H9 (cell line): ENCODE measurements around the gene ATXN10. TPM values are rescaled to one million over a fixed set of nuclear protein-coding genes. Genes with fewer than 3 reads are reported as not detected.

Experiments used
- DNase-seq: peaks from one replicate; pipeline ENCODE4 v3.0.0-alpha.2; 2017
- H2AFZ ChIP-seq: one replicate; pipeline ENCODE4 v1.6.1; 2013; ENCODE audit warnings: mild to moderate bottlenecking, low read length, control low read depth, moderate library complexity
- H2AK5ac ChIP-seq: 2 replicates; pipeline ENCODE4 v1.6.1; 2013; ENCODE audit warnings: low read length, control low read depth, mixed read lengths; ENCODE audit not compliant: insufficient read length
- H2BK120ac ChIP-seq: one replicate; pipeline ENCODE4 v1.6.1; 2013; ENCODE audit warnings: low read depth, mild to moderate bottlenecking, low read length, control low read depth, inconsistent platforms; ENCODE audit not compliant: poor library complexity, severe bottlenecking
- H2BK12ac ChIP-seq: 2 replicates; pipeline ENCODE4 v1.6.1; 2013; ENCODE audit warnings: low read length, control low read depth, mixed read lengths, low read depth; ENCODE audit not compliant: insufficient read length
- H2BK15ac ChIP-seq: 2 replicates; pipeline ENCODE4 v1.6.1; 2013; ENCODE audit warnings: low read depth, low read length, control low read depth
- H2BK20ac ChIP-seq: one replicate; pipeline ENCODE4 v1.6.1; 2013; ENCODE audit warnings: low read depth, mild to moderate bottlenecking, low read length, control low read depth, inconsistent platforms; ENCODE audit not compliant: poor library complexity, severe bottlenecking
- H2BK5ac ChIP-seq: 2 replicates; pipeline ENCODE4 v1.6.1; 2013; ENCODE audit warnings: low read length, control low read depth, mixed read lengths; ENCODE audit not compliant: insufficient read length
- H3K14ac ChIP-seq: 2 replicates; pipeline ENCODE4 v1.6.1; 2013; ENCODE audit warnings: low read length, control low read depth; ENCODE audit not compliant: insufficient read depth
- H3K18ac ChIP-seq: 2 replicates; pipeline ENCODE4 v1.6.1; 2013; ENCODE audit warnings: low read depth, mild to moderate bottlenecking, mixed read lengths, low read length, control low read depth; ENCODE audit not compliant: insufficient read length
- H3K23ac ChIP-seq: 2 replicates; pipeline ENCODE4 v1.6.1; 2013; ENCODE audit warnings: low read length, control low read depth, mixed read lengths, low read depth; ENCODE audit not compliant: insufficient read length
- H3K23me2 ChIP-seq: 2 replicates; pipeline ENCODE4 v1.6.1; 2013; ENCODE audit warnings: low read depth, mild to moderate bottlenecking, mixed read lengths, low read length, control low read depth; ENCODE audit not compliant: insufficient read length, poor library complexity, severe bottlenecking
- H3K27ac ChIP-seq: 2 replicates; pipeline ENCODE4 v1.5.1; 2013; ENCODE audit warnings: low read length, control low read depth, mixed read lengths, low read depth; ENCODE audit not compliant: insufficient read length
- H3K27me3 ChIP-seq: 2 replicates; pipeline ENCODE4 v1.6.1; 2013; ENCODE audit warnings: low read length, control low read depth, inconsistent platforms; ENCODE audit not compliant: insufficient read depth
- H3K4ac ChIP-seq: 2 replicates; pipeline ENCODE4 v1.6.1; 2013; ENCODE audit warnings: low read depth, mild to moderate bottlenecking, control low read depth, inconsistent platforms, low read length, moderate library complexity
- H3K4me1 ChIP-seq: 2 replicates; pipeline ENCODE4 v1.6.1; 2013; ENCODE audit warnings: low read length, control low read depth, inconsistent platforms; ENCODE audit not compliant: insufficient read depth
- H3K4me2 ChIP-seq: 2 replicates; pipeline ENCODE4 v1.6.1; 2013; ENCODE audit warnings: low read length, control low read depth, mixed read lengths; ENCODE audit not compliant: insufficient read length, insufficient read depth
- H3K56ac ChIP-seq: 2 replicates; pipeline ENCODE4 v1.6.1; 2013; ENCODE audit warnings: low read depth, mild to moderate bottlenecking, mixed read lengths, low read length, control low read depth; ENCODE audit not compliant: insufficient read length
- H3K79me1 ChIP-seq: 2 replicates; pipeline ENCODE4 v1.6.1; 2013; ENCODE audit warnings: low read depth, mild to moderate bottlenecking, moderate library complexity, low read length, control low read depth, inconsistent platforms; ENCODE audit not compliant: insufficient read depth, poor library complexity, severe bottlenecking
- H3K79me2 ChIP-seq: 2 replicates; pipeline ENCODE4 v1.6.1; 2013; ENCODE audit warnings: low read length, control low read depth, inconsistent platforms; ENCODE audit not compliant: insufficient read depth
- H3K9ac ChIP-seq: 2 replicates; pipeline ENCODE4 v1.6.1; 2013; ENCODE audit warnings: low read length, control low read depth, mixed read lengths; ENCODE audit not compliant: insufficient read length; ENCODE audit errors: extremely low read depth
- H3K9me3 ChIP-seq: one replicate; pipeline ENCODE4 v1.6.1; 2013; ENCODE audit warnings: low read depth, low read length, inconsistent platforms; ENCODE audit not compliant: control insufficient read depth
- H3T11ph ChIP-seq: one replicate; pipeline ENCODE4 v1.6.1; 2013; ENCODE audit warnings: mild to moderate bottlenecking, low read length, control low read depth, inconsistent platforms
- H4K20me1 ChIP-seq: one replicate; pipeline ENCODE4 v1.6.1; 2013; ENCODE audit not compliant: control insufficient read depth, insufficient read length, insufficient read depth
- H4K5ac ChIP-seq: 2 replicates; pipeline ENCODE4 v1.6.1; 2013; ENCODE audit warnings: low read depth, mild to moderate bottlenecking, mixed read lengths, low read length, control low read depth; ENCODE audit not compliant: insufficient read length
- H4K8ac ChIP-seq: replicated peaks from 2 replicates; pipeline ENCODE4 v1.6.1; 2013; ENCODE audit warnings: low read length, control low read depth, mixed read lengths, low read depth; ENCODE audit not compliant: insufficient read length
- H4K91ac ChIP-seq: 2 replicates; pipeline ENCODE4 v1.6.1; 2013; ENCODE audit warnings: low read depth, mild to moderate bottlenecking, moderate library complexity, mixed read lengths, low read length, control low read depth; ENCODE audit not compliant: insufficient read length
- H3K27ac Mint-ChIP-seq, 3 experiments: 2 replicates in 2 of 3; 3 replicates in 1 of 3; pipeline ENCODE4 v1.8.0; 2020 to 2021; ENCODE audit warnings: mixed read lengths in 3 of 3, mild to moderate bottlenecking in 1 of 3, moderate library complexity in 1 of 3
- H3K27me3 Mint-ChIP-seq: 2 replicates; pipeline ENCODE4 v1.8.0; 2021; ENCODE audit warnings: low read depth, mild to moderate bottlenecking, moderate library complexity, mixed read lengths
- H3K36me3 Mint-ChIP-seq, 3 experiments: 2 replicates in 2 of 3; 3 replicates in 1 of 3; pipeline ENCODE4 v1.8.0; 2020 to 2021; ENCODE audit warnings: low read depth in 3 of 3, mixed read lengths in 3 of 3; ENCODE audit not compliant: insufficient read depth in 1 of 3
- H3K4me1 Mint-ChIP-seq, 2 experiments: 2 replicates each; pipeline ENCODE4 v1.8.0; 2020; ENCODE audit warnings: mixed read lengths in 2 of 2
- H3K4me3 Mint-ChIP-seq, 2 experiments: 2 replicates in 1 of 2; 3 replicates in 1 of 2; pipeline ENCODE4 v1.8.0; 2020 to 2021; ENCODE audit warnings: mild to moderate bottlenecking in 2 of 2, mixed read lengths in 2 of 2, moderate library complexity in 1 of 2
- H3K9me3 Mint-ChIP-seq, 2 experiments: 2 replicates in 1 of 2; 3 replicates in 1 of 2; pipeline ENCODE4 v1.8.0; 2020; ENCODE audit warnings: mild to moderate bottlenecking in 2 of 2, mixed read lengths in 2 of 2, moderate library complexity in 1 of 2
- WGBS: extraction: QIAGEN DNeasy Blood & Tissue Kit; methylation state at CpG from one replicate; pipeline ENCODE4 v1.1.7; 2013; ENCODE audit warnings: missing lambda C conversion rate, low lambda C conversion rate, mixed read lengths; ENCODE audit not compliant: insufficient read length; ENCODE audit errors: extremely low coverage; 5-methylcytosine and 5-hydroxymethylcytosine counted together
- total RNA-seq: library from RNA; stranded (reverse); gene quantifications from 2 replicates; pipeline ENCODE4 v1.2.1, GENCODE V29; 2021
- TF ChIP-seq, protein P1 (sequence below): fragments of 200-600 bp; sonication (generic); conservative IDR thresholded peaks from 3 replicates; pipeline ENCODE4 v1.8.0; 2021; ENCODE audit warnings: antibody characterized with exemption, mild to moderate bottlenecking

ATXN10 gene
- total RNA-seq, 1 experiment from 2014 or later: 210 TPM

DNA sequence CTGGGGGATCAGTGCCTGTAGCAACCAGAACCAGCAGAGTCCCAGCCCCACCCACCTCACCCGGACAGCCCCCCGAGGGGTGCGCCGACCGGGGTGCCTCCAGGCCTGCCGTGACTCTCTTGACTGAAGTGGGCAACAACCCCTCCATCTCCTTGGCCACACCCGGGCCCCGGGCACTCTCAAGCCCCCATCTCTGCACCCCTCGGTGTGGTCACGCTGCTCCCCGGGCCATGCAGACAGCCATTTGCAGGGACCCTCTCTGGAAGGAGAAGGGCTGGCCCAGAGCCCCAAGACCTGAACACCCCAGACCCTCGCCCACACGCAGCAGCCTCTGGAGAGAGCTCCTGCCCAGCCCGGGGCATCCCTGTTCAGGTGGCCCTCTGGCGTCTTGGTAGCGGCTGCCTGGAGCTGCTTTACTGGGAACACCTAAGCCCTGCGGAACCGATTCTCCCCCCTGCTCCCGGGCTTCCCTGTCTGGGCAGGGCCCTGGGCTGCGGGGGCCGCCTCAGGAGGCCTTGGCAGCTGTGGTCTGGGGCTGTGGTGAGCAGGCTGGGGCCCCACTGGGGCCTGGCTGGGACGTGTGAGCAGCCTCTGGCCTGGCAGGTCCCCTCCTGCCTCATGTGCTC, 220.5 kb downstream of the ATXN10 start:
- H3K27me3 ChIP-seq: no peaks in the 10 kb centered on the region
- H4K20me1 ChIP-seq: no peaks in the 10 kb centered on the region
- no peak overlapping the region for H3K4me3 Mint-ChIP-seq
- H2BK12ac ChIP-seq: no peak overlapping the region
- H3K9ac ChIP-seq: no peak overlapping the region
- no peak overlapping the region for H2AK5ac ChIP-seq
- DNase-seq: no peak
- H3K79me1 ChIP-seq: no peaks in the 10 kb centered on the region
- H3K79me2 ChIP-seq: no peaks in the 10 kb centered on the region
- H3K27ac Mint-ChIP-seq: no peak overlapping the region
- no peak overlapping the region for H4K8ac ChIP-seq
- H4K91ac ChIP-seq: no peak overlapping the region
- H3T11ph ChIP-seq: no peak overlapping the region
- WGBS: no CpG with 5 or more reads among the region's 22 CpGs
- no peak overlapping the region for H3K4me2 ChIP-seq
- H3K18ac ChIP-seq: no peak overlapping the region
- no peak overlapping the region for H3K56ac ChIP-seq
- H3K23ac ChIP-seq: no peak overlapping the region
- no peak overlapping the region for H2BK120ac ChIP-seq
- no peaks in the 10 kb centered on the region for H3K23me2 ChIP-seq
- no peak overlapping the region for H2AFZ ChIP-seq
- no peak overlapping the region for H2BK20ac ChIP-seq
- no peak overlapping the region for H3K4ac ChIP-seq
- H3K14ac ChIP-seq: no peak overlapping the region
- peaks cover 10 to 15% of the 10 kb centered on the region in 2 experiments for H3K4me1 Mint-ChIP-seq
- no peaks in the 10 kb centered on the region for H3K36me3 Mint-ChIP-seq
- H3K9me3 Mint-ChIP-seq: no peaks in the 10 kb centered on the region
- H3K27ac ChIP-seq: no peak overlapping the region
- no peak overlapping the region for H2BK5ac ChIP-seq
- TF ChIP-seq, protein P1, sequence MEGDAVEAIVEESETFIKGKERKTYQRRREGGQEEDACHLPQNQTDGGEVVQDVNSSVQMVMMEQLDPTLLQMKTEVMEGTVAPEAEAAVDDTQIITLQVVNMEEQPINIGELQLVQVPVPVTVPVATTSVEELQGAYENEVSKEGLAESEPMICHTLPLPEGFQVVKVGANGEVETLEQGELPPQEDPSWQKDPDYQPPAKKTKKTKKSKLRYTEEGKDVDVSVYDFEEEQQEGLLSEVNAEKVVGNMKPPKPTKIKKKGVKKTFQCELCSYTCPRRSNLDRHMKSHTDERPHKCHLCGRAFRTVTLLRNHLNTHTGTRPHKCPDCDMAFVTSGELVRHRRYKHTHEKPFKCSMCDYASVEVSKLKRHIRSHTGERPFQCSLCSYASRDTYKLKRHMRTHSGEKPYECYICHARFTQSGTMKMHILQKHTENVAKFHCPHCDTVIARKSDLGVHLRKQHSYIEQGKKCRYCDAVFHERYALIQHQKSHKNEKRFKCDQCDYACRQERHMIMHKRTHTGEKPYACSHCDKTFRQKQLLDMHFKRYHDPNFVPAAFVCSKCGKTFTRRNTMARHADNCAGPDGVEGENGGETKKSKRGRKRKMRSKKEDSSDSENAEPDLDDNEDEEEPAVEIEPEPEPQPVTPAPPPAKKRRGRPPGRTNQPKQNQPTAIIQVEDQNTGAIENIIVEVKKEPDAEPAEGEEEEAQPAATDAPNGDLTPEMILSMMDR: no peak
- no peak overlapping the region for H4K5ac ChIP-seq
- no peaks in the 10 kb centered on the region; the same call in 1 of the 2 replicates for H3K4me1 ChIP-seq
- H3K9me3 ChIP-seq: no peaks in the 10 kb centered on the region
- H3K27me3 Mint-ChIP-seq: peaks cover 4% of the 10 kb centered on the region
- H2BK15ac ChIP-seq: no peak overlapping the region
